Jurkat, Clone E6-1 (cell line): ENCODE measurements around the gene IKBKE.
A peak's percentile ranks its signal among the peaks of the same experiment; 100 is the strongest.

Experiments
- DNase-seq: peaks from one replicate; pipeline ENCODE4 v3.0.0-alpha.2; 2011; ENCODE audit warnings: low read depth, low spot score
- H3K4me3 ChIP-seq: 2 replicates; pipeline ENCODE4 v1.5.1; 2011; ENCODE audit warnings: mild to moderate bottlenecking, low read length, control low read depth, moderate library complexity

Gene IKBKE

DNA sequence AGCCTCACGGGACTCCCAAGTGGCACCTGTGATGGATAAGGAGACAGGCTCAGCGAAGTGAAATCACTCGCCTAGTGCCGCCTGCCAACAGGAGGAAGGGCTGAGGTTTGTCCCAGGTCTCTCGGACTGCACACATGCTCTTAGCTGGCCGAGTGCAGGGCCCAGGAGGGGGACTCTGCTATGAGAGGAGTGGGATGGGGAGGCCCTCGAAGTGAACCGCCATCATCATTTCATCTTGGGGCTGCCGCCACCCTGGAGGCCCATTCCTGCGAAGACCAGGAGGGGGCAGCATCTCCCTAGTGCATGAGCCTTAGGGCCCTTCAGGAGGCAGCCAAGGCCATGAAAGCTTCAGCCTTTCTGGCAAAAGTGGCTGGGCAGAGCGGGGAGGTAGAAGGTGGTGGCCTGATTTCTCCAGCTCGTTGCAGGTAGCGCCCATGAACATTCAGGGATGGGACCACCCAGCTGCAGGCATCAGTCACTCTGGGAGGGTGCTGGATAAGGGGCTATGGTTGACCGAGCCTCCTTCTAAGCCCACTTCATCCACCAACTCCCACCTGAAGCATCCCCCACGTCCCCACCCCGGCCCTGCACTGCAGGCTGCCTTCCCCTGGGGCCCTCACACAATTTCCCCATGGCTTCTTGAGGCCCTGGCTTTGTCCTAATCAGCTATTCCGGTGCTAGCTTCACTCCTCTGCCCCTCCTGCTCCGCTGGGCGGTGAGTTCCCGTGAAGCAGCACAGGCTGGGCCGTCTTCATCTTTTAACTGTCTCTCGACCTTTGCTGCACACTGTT lies 19.9 kb downstream of the IKBKE start:
- DNase-seq, result peak; percentile 32
- no peak overlapping the region for H3K4me3 ChIP-seq

- no peak overlapping the region for H3K4me3 ChIP-seq
These were observed 20.6 kb downstream of the IKBKE start for GRCh38 chr1:206490771-206491405.

GRCh38 chr1:206491616-206492015 lies 21.3 kb downstream of the IKBKE start:
- DNase-seq, result no peak

More at GRCh38 chr1:206490771-206491405, 20.6 kb downstream of the IKBKE start:
- no peak for DNase-seq

GRCh38 chr1:206492589-206492988 lies 22.3 kb downstream of the IKBKE start:
- no peak for DNase-seq
- no peak overlapping the region for H3K4me3 ChIP-seq

More at GRCh38 chr1:206491616-206492015, 21.3 kb downstream of the IKBKE start:
- H3K4me3 ChIP-seq, result no peak overlapping the region

DNA sequence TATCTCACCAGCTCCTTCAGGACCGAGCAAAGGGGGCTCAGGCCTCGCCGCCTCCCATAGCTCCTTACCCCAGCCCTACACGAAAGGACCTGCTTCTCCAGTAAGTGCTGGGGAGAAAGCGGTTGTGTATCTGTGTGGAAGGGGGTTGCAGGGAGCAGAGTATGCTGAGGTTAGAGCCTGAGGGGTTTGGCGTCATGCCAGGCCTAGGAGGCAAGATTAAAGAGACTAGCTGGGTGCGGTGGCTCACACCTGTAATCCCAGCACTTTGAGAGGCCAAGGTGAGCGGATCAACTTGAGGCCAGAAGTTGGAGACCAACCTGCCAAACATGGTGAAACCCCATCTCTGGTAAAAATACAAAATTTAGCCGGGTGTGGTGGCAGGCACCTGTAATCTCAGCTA lies 23.0 kb downstream of the IKBKE start:
- DNase-seq, result peak; percentile 52

GRCh38 chr1:206495011-206495461 lies 24.8 kb downstream of the IKBKE start:
- no peak for DNase-seq
- no peak overlapping the region for H3K4me3 ChIP-seq

More for the DNA sequence above, 23.0 kb downstream of the IKBKE start:
- H3K4me3 ChIP-seq, result no peak overlapping the region

DNA sequence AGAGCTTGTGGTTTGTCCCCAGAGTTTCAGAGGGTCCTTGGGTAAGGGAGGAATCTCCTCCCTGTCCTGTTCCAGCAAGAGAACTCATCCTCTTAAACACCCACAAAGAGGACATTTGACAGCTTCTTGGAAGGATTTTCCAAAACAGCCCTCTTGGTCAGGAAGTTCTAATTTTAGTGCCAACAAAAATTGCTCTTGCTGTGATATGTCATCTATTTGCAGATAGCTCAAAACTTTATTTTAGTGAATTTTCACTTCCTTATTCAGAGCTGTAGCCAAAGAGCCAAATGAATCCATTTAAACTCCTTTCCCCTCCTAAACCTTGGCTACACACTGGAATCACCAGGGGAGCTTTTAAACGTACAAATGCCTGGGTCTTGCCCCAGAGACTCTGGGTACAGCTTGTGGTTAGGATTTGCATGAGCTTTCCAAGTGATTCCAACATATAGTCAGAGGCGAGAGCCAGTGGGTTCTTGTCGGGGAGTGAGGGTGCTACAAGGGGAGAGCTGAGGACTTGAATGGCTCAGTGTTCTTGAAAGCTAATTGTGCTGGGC lies 25.3 kb downstream of the IKBKE start:
- DNase-seq, result no peak
- no peak overlapping the region for H3K4me3 ChIP-seq

GRCh38 chr1:206496131-206496793 lies 26.0 kb downstream of the IKBKE start:
- H3K4me3 ChIP-seq, result no peak overlapping the region
- DNase-seq, result no peak

DNA sequence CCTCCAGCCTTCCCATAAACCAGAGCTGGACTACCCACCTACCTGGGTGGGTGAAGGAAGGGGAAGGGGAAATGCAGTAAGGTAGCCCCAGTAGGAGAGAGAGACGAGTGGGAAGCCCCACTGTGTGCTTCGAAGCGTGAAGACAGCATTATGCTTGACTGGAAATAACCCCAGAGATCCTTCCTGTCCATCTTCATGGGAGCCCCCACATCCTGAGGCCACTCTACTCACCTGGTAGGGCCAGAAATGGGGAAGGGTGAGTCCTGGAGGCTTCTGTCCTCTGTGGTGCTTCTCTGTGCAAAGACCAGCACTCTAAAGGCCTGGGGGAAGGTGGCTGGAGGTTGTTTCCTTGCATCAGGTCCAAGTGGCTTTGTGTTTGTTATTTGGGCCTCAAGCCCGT lies 27.1 kb downstream of the IKBKE start:
- DNase-seq, result no peak
- H3K4me3 ChIP-seq, result no peak overlapping the region

- no peak for DNase-seq
- no peak overlapping the region for H3K4me3 ChIP-seq
These were observed 27.5 kb downstream of the IKBKE start for GRCh38 chr1:206497774-206498173.

GRCh38 chr1:206498685-206499084 lies 28.4 kb downstream of the IKBKE start:
- DNase-seq, result no peak
- H3K4me3 ChIP-seq, result no peak overlapping the region

GRCh38 chr1:206500046-206500445 lies 29.8 kb downstream of the IKBKE start:
- no peak for DNase-seq

DNA sequence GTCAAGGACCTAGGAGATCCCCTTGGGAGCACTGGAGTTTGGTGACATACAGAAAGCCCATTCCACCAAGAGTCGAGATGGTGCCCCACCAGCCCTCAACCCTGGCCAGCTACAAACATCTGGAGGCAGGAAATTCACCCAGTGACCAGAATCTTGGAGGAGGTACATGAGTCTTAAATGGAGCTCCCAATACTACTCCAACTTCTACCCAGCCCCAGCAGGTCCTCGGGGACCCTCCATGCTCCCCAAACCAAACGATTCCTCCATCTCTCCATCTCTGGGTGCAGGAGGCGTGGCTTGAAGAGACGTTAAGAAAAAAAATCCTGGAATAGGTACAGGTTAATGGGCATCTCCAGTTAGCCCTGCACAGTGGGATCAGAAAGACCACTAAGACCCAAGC lies 31.6 kb downstream of the IKBKE start:
- H3K4me3 ChIP-seq, result no peak overlapping the region
- DNase-seq, result no peak

More at GRCh38 chr1:206500046-206500445, 29.8 kb downstream of the IKBKE start:
- H3K4me3 ChIP-seq, result no peak overlapping the region

DNA sequence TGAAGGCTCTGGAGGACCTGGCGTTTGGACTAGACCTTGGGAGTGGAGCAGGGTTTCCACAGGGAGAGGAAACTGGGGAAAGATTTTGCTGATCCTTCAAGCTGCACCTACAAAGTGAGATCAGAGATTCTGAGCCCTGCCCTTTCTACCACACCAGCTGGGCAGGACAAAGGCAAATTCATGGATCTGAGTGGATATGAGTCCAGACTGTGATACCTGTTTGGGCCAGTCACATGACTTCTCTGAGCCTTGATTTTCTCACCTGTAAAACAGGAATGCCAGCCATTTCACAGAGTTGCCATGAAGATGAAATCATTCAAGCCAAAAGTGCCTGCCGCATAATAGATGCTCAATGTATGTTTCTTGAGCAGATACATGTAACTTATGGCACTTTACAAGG lies 32.1 kb downstream of the IKBKE start:
- DNase-seq, result no peak
- no peak overlapping the region for H3K4me3 ChIP-seq

- DNase-seq, result no peak
- no peak overlapping the region for H3K4me3 ChIP-seq
These were observed 32.5 kb downstream of the IKBKE start for GRCh38 chr1:206502812-206503211.

- no peak for DNase-seq
These were observed 33.5 kb downstream of the IKBKE start for GRCh38 chr1:206503591-206504362.

GRCh38 chr1:206504363-206504713 lies 34.1 kb downstream of the IKBKE start:
- H3K4me3 ChIP-seq, result no peak overlapping the region
- DNase-seq, result no peak

More at GRCh38 chr1:206503591-206504362, 33.5 kb downstream of the IKBKE start:
- H3K4me3 ChIP-seq, result no peak overlapping the region

DNA sequence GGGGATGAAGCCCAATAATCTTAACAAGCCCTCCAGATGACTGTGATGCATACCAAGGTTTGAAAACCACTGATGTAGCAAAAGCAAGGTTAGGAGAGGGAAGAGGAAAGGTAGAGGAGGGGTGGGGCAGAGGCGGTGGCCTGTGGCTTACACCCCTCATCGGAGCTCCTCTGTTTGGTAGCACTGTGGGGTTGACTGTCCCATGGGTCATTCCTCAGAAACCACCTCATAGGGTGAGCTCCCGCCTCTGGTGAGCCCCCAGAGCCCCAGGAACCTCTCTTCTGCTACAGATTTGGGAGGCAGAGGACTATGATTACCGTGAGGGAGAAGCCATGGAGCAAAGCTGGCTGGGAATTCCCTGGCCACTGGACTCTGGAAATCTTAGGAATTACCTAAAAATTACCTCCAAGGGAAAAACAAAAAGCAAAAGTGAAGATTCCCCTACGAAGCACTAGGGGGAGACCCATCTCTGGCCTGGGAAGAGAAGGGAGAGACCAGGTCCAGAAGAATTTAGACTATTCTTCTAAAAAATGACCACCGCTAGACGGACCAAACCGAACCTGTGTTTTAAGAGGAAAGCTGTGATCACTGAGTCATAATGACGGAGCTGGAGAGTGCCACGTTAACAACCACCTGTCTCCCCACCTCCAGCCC lies 35.6 kb downstream of the IKBKE start:
- H3K4me3 ChIP-seq, result no peak overlapping the region
- DNase-seq, result no peak
